Measurements from ENCODE around the gene HOMEZ. TPM values are rescaled to one million over a fixed set of nuclear protein-coding genes. Genes with fewer than 3 reads are reported as not detected.
"Not testable (repeated sequence)": the region's sequence is repeated elsewhere in the genome, so short reads cannot be mapped to it uniquely, and the experiment has no call there.

Gene HOMEZ
- total and polyA plus RNA-seq, 10 of the 15 experiments (the other 5 are each of a cell fraction or from before 2014, with no cell fraction given): 2.6 to 19.3 (median 13.0) TPM

DNA sequence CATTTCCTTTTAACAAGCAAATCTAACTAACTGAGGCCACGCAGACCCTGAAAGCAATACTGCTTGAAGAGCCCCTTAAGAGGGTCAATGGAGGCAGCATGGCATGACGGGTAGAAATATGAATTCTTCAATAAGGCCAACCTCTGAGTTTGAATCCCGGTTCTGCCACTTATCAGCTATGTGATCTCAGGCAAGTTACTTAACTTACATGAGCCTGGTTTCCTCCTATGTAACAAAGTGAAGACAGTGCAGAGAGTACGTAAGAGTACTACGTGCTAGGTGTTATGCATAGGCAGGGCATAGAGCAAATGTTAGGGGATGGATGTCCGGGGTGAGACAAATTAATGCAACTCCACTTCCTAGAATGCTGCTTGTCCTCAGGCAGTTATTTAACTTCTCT is 4.7 kb downstream of the HOMEZ start (continued):
- TF ChIP-seq HDAC6 (IDR thresholded peaks at IDR 0.05; ENCODE audit: unreplicated experiment): no peak

DNA sequence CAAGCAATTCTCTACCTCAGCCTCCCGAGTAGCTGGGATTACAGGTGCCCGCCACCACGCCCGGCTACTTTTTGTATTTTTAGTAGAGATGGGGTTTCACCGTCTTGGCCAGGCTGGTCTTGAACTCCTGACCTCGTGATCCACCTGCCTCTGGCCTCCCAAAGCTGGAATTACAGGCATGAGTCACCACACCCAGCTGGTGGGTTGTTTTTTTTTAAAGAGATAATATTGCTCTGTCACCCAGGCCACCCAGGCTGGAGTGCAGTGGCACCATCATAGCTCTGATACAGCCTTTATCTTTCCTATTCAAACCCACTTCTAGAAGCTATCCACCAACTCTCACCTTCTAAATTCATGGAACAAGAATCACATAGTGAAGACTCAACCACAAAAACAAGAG is 8.0 kb downstream of the HOMEZ start:
- FAIRE-seq; H3K36me3 ChIP-seq (ENCODE audit: control insufficient read depth in 2 of 2, insufficient read depth in 2 of 2, low read length in 1 of 2); H3K79me2 ChIP-seq (ENCODE audit: control insufficient read depth, insufficient read depth, low read length); H3K4me2 ChIP-seq (ENCODE audit: control insufficient read depth, insufficient read depth); H3K27me3 ChIP-seq (replicated peaks in 1 of 2; ENCODE audit: control insufficient read depth in 2 of 2, insufficient read depth in 2 of 2, low read length in 1 of 2); BruUV-seq (replicated peaks); H3K4me1 ChIP-seq (ENCODE audit: control insufficient read depth, insufficient read depth, low read length); ATAC-seq; intact Hi-C loops (cut with micrococcal nuclease; ENCODE audit: unreplicated experiment); H3K27ac ChIP-seq (ENCODE audit: control insufficient read depth, insufficient read depth); in situ Hi-C loops (cut with MboI); H3K9me3 ChIP-seq (replicated peaks; ENCODE audit: control insufficient read depth, insufficient read depth, low read length); H3K4me3 ChIP-seq; POLR2A ChIA-PET; DNase-seq (ENCODE audit: low read depth, low spot score); RAD21 ChIA-PET (ENCODE audit: unreplicated experiment); H4K20me1 ChIP-seq (ENCODE audit: control insufficient read depth, insufficient read depth); H2AFZ ChIP-seq (ENCODE audit: control insufficient read depth, low read depth, low read length); H3K9ac ChIP-seq (ENCODE audit: control insufficient read depth, insufficient read depth, low read length): not testable (repeated sequence)
- 99% methylated on average over 6 of the region's 6 CpGs for WGBS (ENCODE audit: insufficient coverage, insufficient replicate concordance, low lambda C conversion rate, missing lambda C conversion rate)
- SMC1A ChIA-PET (ENCODE audit: uncharacterized antibody, unreplicated experiment): interaction anchor here (1.5 kb wide), 1 partner anchor 14 kb away, joined by 4 read pairs; no protein-coding TSS in a partner anchor
- CTCF ChIA-PET: interaction anchor here (0.9 to 1.6 kb wide), 4 partner anchors 12 to 157 kb away, joined by 3 to 11 read pairs (median 5); no protein-coding TSS in a partner anchor

DNA sequence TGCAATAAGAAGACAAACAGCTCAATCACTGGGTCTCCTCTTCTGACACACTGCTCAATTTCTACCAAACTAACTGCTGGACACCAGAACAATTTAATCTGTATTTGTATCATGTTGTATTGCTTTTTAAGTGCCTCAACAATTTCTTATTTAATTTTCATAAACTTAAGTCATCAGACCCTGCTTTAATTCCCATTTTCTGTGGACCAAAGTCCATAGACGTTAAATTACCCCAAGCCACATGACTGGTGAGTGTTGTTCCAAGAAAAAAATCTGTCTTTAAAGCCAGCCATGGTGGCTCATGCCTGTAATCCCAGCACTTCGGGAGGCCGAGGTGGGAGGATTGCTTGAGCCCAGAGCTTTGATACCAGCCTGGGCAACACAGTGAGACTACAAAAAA is 8.7 kb downstream of the HOMEZ start:
- no peak overlapping the region for H3K4me3 ChIP-seq
- peaks cover 2% of the 10 kb centered on the region; the same call in 1 of the 2 replicates for H3K79me2 ChIP-seq (ENCODE audit: control insufficient read depth, insufficient read depth, low read length)
- H3K4me1 ChIP-seq (ENCODE audit: control insufficient read depth, insufficient read depth, low read length): no peaks in the 10 kb centered on the region
- SMC1A ChIA-PET (ENCODE audit: uncharacterized antibody, unreplicated experiment): no interaction called here
- TF ChIP-seq BCL11A (IDR thresholded peaks at IDR 0.05; ENCODE audit: low read depth, low read length): no peak
- TF ChIP-seq BACH1 (IDR thresholded peaks at IDR 0.05; ENCODE audit: borderline replicate concordance): no peak
- TF ChIP-seq PML (IDR thresholded peaks at IDR 0.05; ENCODE audit: low read length): no peak
- TF ChIP-seq TAF1 (IDR thresholded peaks at IDR 0.05; ENCODE audit: borderline replicate concordance, low read depth, low read length): no peak
- TF ChIP-seq TCF3 (IDR thresholded peaks at IDR 0.05; ENCODE audit: borderline replicate concordance, insufficient read depth, low read depth, low read length): no peak
- TF ChIP-seq RELA (IDR thresholded peaks at IDR 0.05; ENCODE audit: borderline replicate concordance, partially characterized antibody): no peak
- H3K9ac ChIP-seq (ENCODE audit: control insufficient read depth, insufficient read depth, low read length): no peak overlapping the region
- no peaks in the 10 kb centered on the region; a peak in 1 of 4 replicates for H3K27me3 ChIP-seq (replicated peaks in 1 of 2; ENCODE audit: control insufficient read depth in 2 of 2, insufficient read depth in 2 of 2, low read length in 1 of 2)
- no peaks in the 10 kb centered on the region for H3K9me3 ChIP-seq (replicated peaks; ENCODE audit: control insufficient read depth, insufficient read depth, low read length)
- peaks cover 0 to 6% of the 10 kb centered on the region in 2 experiments; a peak in 1 of 4 replicates for H3K36me3 ChIP-seq (ENCODE audit: control insufficient read depth in 2 of 2, insufficient read depth in 2 of 2, low read length in 1 of 2)
- CTCF ChIA-PET: interaction anchor here (0.9 to 1.6 kb wide), 4 partner anchors 12 to 157 kb away, joined by 3 to 11 read pairs (median 5); no protein-coding TSS in a partner anchor
- no TSS peak for BruUV-seq (replicated peaks)
- H4K20me1 ChIP-seq (ENCODE audit: control insufficient read depth, insufficient read depth): no peaks in the 10 kb centered on the region
- FAIRE-seq (no peak), ATAC-seq (no peak), DNase-seq (ENCODE audit: low read depth, low spot score) (no peak)
- in situ Hi-C loops (cut with MboI): no loop called here
- POLR2A ChIA-PET: interaction anchor here (0.7 kb wide), 1 partner anchor 29 kb away, joined by 3 read pairs; no protein-coding TSS in a partner anchor
- no peak overlapping the region for H2AFZ ChIP-seq (ENCODE audit: control insufficient read depth, low read depth, low read length)
- no peak overlapping the region for H3K27ac ChIP-seq (ENCODE audit: control insufficient read depth, insufficient read depth)
- intact Hi-C loops (cut with micrococcal nuclease; ENCODE audit: unreplicated experiment): no loop called here
- 98% methylated on average over 3 of the region's 3 CpGs for WGBS (ENCODE audit: insufficient coverage, insufficient replicate concordance, low lambda C conversion rate, missing lambda C conversion rate)
- RAD21 ChIA-PET (ENCODE audit: unreplicated experiment): interaction anchor here (1.2 kb wide), 1 partner anchor 41 kb away, joined by 3 read pairs; no protein-coding TSS in a partner anchor
- H3K4me2 ChIP-seq (ENCODE audit: control insufficient read depth, insufficient read depth): no peak overlapping the region

All from GM12878 (cell line).